Frontal cortex (tissue), 4 donors: ENCODE data around the gene MT2A. TPM values are rescaled to one million over a fixed set of nuclear protein-coding genes. Genes with fewer than 3 reads are reported as not detected.
"Not testable (repeated sequence)": the region's sequence is repeated elsewhere in the genome, so short reads cannot be mapped to it uniquely, and the experiment has no call there.

Source experiments
- DNase-seq, 2 donors: peaks; one replicate each; pipeline ENCODE4 v3.0.0; 2012; ENCODE audit warnings: low spot score in 2 of 2
- FAIRE-seq: peaks from 2 replicates; lab custom pipeline; 2012; peaks lifted over from hg19 to GRCh38; lab: Jason Lieb, UNC
- total RNA-seq: library from RNA; depleted of rRNA; stranded (reverse); fragments of >200 nt; gene quantifications from one replicate; pipeline ENCODE4 v1.2.3, GENCODE V29; 2014
- donor health status: control.
- donor health status: control.
- donor health status: control.

MT2A gene
- total RNA-seq, 1 donor from 2014 or later = 1.6 TPM

DNA sequence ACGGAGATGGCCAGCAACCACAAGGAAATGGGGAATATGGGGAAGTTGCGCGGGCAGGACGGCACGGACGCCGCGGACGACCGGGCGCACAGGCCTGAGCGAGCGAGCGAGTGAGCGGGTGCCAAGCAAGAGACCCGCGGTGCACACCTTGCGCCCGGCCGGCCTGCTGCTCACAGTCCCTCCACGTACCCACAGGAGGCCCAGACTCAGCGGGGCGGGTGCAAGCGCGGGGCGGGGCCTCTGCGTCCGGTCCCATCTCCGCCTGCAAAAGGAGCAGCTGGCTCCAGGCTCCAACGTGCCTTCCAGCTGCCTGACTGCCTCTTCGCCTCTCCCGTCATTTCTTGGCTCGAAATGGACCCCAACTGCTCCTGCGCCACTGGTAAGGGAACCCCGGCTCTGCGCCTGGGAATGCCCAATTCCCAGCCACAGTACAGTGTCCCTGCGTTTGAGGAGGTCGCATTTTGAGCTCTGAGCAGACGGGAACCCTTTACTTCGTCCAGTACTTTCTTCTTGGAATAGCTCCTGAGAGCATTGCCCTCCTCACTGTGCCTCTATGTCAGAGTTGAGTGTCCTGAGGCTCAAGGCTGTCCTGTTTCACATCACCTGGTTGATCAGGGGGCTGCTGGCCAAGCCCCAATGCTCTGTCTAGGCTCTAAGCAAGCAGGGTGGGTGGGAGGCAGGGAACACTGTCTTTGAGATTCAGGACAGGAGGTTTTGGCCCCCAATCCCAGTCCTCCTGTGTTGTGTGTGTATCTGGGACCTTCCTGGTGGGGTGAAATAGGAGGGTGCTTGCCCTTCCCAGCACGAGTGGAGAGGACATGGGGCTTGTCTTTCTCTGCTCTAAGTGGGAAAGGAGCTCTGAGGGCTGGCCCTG, 9.1 kb downstream of the MT2A start:
- no peak for FAIRE-seq
- peak in 1 of 2 donors; percentile 58 for DNase-seq

- FAIRE-seq = no peak
- DNase-seq = no peak
Measured at GRCh38 chr16:56618138-56618537, 9.8 kb downstream of the MT2A start.

DNA sequence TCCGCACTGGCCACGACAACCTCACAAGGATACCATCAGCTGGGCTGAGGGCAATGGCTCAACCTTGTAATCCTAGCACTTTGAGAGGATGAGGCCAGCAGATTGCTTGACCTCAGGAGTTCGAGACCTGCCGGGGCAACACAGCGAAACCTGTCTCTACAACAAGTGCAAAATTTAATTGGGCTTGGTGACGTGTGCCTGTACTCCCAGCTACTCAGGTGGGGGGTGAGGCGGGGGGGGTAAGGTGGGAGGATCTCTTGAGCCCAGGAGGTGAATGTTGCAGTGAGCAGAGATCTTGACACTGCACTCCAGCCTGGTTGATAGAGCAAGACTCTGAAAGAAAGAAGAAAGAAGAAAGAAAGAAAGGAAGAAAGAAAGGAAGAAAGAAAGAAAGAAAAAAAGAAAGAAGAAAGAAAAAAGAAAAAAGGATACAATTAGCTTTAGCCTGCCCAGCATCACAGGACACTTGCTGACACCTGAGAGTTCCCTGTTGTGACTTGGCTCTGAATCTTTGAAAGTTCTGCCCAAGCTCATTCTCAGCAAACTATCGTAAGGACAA, 12.0 kb downstream of the MT2A start:
- DNase-seq (no peak), FAIRE-seq (no peak)

DNA sequence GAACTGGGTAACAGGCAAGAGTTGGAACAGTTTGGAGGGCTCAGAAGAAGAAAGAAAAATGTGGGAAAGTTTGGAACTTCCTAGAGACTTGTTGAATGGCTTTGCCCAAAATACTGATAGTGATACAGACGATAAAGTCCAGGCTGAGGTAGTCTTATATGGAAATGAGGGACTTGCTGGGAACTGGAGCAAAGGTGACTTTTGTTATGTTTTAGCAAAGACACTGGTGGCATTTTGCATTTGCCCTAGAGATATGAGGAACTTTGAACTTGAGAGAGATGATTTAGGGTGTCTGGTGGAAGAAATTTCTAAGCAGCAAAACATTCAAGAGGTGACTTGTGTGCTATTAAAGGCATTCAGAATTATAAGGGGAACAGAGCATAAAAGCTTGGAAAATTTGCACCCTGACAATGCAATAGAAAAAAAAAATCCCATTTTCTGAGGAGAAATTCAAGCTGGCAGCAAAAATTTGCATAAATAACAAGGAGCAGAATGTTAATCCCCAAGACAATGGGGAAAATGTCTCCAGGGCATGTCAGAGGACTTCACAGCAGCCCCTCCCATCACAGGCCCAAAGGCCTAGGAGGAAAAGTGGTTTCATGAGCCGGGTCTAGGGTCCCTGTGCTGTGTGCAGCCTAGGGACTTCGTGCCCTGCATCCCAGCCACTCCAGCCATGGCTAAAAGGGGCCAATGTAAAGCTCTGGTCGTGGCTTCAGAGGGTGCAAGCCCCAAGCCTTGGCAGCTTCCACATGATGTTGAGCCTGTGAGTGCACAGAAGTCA, 13.5 kb downstream of the MT2A start:
- DNase-seq, FAIRE-seq: not testable (repeated sequence)

DNA sequence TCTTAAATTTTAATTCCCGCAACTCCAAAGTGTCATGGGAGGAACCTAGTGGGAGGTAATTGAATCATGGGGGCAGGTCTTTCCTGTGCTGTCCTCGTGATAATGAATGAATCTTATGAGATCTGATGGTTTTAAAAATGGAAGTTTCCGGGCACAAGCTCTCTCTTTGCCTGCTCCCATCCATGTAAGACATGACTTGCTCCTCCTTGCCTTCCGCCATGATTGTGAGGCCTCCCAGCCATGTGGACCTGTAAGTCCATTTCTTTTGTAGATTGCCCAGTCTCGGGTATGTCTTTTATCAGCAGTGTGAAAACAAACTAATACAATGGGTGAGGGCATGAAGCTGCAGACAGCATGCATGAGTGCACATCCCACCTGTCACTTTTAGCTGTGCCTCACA, 14.8 kb downstream of the MT2A start:
- not testable (repeated sequence) for FAIRE-seq

DNA sequence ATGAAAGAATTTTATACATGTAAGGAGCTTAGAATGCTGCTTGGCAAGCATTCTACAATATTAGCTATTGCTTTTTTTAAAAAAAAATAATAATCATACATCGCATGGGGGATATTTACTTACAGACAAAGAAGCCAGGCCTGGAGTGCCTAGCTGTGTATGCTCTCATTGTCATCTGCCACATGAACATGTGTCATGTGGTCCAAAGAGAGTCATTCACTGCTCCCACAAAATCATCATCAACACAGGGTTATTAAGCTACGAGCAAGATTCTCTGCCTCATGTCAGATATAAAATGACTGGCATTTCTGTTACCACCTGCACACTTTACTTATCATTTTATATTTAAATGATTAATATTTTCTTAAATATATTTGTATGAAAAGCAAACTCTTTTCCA, 15.3 kb downstream of the MT2A start:
- FAIRE-seq (no peak), DNase-seq (no peak)

More for the DNA sequence above, 14.8 kb downstream of the MT2A start:
- DNase-seq = not testable (repeated sequence)

DNA sequence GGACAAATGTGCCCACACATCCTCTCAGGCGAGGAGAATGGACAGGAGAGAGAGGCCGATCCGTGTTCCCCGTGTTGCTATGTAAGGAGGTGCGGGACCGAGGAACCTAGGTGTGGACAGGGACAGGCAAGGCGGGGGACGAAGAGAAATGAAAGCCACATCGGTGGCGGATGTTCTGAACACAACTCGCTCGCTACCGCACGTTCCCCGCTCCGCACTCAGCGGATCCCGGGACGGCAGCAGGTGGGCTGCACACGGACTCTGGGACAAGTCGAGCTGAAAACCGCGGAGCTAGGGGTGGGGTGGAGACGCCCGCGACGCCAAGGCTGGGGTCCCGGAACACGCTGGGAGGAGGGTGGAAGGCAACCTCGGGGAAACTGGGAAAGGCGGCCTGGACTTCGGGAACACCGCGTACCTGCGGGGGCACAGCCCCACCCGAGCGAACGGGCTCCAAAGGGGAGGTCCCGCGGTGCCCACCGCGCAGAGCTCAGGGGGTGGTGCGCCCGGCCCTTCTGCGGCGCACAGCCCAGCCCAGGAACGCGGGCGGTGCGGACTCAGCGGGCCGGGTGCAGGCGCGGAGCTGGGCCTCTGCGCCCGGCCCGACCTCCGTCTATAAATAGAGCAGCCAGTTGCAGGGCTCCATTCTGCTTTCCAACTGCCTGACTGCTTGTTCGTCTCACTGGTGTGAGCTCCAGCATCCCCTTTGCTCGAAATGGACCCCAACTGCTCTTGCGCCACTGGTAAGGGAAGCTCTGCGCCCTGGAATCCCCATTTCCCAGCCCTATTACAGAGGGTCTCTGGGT, 17.0 kb downstream of the MT2A start, which contains the start of gene MT1E:
Gene MT1E, plus strand, starts transcription at position 642 of the 803 bp plus-strand sequence. Its CDS starts 71 bp downstream, at position 713.
- FAIRE-seq = no peak

DNA sequence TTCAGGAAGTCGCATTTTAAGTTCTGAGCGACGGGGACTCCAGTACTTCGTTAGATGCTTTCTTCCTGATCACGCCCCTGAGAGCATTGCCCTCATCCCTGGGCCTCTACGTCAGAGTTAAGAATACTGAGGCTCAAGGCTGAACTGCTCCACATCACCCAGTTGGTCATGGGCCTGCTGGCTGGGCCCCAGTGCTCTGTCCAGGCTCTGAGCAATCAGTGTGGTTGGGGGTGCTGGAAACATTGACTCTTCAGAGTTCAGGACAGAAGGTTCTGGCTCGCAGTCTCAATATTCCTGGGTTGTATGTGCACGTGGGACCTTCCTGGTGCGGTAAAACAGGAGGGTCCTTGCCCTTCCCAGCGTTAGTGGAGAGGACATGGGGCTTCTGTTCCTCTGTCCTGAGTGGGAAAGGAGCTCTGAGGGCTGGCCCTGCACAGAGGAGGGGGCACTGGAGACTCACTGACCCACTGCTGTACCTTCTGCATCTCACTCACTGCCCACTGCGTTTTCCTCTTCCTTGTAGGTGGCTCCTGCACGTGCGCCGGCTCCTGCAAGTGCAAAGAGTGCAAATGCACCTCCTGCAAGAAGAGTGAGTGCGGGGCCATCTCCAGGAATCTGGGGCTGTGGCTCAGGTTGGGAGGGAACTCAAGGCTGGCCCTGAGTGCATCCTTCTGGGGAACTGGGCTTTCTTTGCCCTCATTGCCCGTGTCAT, 17.7 kb downstream of the MT2A start:
- FAIRE-seq = no peak
- DNase-seq = no peak

More for the DNA sequence above, 17.0 kb downstream of the MT2A start, which contains the start of gene MT1E:
- DNase-seq = peak in 1 of 2 donors; percentile 67

DNA sequence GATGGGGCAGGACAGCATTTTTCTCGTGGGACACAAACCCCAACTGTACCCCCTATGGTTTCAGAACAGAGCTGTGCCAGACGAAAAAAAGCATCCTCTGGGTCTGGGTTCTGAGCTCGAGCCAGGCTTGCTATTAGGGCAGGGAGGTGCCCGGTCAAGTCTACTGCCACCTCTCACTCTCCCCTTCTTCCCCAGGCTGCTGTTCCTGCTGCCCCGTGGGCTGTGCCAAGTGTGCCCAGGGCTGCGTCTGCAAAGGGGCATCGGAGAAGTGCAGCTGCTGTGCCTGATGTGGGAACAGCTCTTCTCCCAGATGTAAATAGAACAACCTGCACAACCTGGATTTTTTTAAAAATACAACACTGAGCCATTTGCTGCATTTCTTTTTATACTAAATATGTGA, 18.3 kb downstream of the MT2A start:
- FAIRE-seq = no peak
- DNase-seq = no peak

DNA sequence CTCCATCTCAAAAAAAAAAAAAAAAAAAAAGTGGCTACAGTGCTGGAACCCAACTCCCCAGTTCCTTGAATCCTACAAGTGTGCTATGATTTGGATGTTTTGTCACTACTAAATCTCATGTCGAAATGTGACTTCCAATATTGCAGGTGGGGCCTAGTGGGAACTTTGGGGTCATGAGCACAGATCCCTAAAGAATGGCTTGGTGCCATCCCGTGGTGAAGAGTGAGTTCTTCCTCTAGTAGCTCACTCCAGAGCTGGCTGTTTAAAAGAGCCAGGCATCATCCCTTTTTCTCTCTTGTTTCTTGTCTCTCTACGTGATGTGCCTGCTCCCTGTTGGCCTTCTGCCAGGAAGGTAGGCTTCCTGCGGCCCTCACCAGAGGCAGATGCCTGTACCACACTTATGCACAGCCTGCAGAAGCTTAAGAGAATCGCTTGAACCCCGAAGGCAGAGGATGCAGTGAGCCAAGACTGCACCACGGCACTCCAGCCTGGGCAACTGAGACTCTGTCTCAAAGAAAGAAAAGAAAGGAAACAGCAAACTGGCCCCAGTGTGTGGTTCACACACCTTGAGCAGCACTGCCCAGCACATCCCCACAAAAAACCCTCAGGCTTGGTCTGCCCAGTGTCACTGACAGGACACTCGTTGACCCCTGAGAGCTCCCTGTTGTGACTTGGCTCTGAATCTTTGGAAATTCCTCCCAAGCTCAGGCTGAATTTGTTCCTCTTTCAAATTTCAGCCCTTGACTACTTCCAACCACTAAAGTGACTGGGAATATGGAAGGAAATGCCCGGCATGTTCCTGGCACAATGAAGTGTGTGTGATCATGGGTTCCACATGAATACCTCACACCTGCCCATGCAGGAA, 20.3 kb downstream of the MT2A start:
- DNase-seq (no peak), FAIRE-seq (no peak)

DNA sequence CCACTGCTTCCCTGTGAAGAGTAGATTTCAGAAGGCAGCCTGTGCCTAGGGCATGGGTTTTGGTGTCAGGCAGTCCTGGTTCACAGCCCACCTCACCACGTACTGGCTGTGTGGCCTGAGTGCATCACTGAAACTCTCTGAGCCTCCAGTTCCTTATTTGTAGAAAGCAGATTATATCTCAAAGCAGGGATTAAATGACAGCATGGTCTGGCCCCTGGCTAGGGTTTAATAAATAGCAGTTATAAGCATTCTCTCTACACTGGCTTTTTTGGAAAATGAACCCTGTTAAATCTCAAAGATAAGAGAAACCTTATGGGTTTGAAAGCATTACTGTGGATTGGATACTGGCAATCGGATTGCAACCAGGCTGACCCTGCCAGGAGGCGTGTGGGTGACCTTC, 21.1 kb downstream of the MT2A start:
- FAIRE-seq (no peak), DNase-seq (no peak)

GRCh38 chr16:56630134-56630533, 21.8 kb downstream of the MT2A start:
- FAIRE-seq (no peak), DNase-seq (no peak)

DNA sequence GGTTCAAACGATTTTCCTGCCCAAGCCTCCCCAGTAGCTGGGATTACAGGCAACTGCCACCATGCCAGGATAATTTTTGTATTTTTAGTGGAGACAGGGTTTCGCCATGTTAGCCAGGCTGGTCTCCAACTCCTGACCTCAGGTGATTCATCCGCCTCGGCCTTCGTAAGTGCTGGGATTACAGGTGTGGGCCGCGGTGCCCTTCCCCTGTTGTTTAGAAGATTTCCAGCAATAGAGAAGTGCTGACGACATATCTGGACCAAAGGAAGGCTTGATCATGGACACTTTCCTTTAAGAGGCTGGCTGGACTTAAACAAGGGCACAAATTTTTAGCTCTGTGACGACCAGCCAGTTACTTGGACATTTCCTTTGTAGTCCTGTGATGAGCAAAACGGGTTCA, 22.8 kb downstream of the MT2A start:
- FAIRE-seq = no peak
- no peak for DNase-seq

- no peak for FAIRE-seq
- DNase-seq = no peak
Measured at GRCh38 chr16:56631832-56632155, 23.4 kb downstream of the MT2A start.

DNA sequence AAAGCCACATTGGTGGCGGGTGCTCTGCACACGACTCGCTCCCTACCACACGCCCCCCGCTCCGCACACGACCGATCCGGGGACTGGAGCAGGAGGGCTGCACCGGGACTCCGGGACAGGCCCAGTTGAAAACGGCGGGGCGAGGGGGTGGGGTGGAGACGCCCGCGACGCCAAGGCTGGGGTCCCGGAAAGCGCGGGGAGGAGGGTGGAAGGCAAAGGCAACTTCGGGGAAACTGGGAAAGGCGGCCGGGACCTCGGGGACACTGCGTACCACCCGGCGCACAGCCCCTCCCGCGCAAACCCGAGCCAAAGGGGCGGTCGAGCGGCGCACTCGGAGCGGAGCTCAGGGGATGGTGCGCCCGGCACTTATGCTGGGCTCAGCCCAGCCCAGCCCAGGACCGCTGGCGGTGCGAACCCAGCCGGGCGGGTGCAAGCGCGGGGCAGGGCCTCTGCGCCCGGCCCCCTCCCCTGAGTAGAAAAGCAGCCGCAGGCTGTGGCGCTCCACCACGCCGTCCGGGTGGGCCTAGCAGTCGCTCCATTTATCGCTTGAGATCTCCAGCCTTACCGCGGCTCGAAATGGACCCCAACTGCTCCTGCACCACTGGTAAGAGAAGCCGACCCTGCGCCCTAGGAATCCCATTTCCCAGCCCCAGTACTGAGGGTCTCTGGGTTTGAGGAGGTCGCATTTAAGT, 23.9 kb downstream of the MT2A start, which contains the start of gene MT1M:
Gene MT1M, plus strand, starts transcription at position 504 of the 692 bp plus-strand sequence. Its CDS starts 73 bp downstream, at position 577.
- no peak for FAIRE-seq
- DNase-seq = peak; percentile 59 to 65

DNA sequence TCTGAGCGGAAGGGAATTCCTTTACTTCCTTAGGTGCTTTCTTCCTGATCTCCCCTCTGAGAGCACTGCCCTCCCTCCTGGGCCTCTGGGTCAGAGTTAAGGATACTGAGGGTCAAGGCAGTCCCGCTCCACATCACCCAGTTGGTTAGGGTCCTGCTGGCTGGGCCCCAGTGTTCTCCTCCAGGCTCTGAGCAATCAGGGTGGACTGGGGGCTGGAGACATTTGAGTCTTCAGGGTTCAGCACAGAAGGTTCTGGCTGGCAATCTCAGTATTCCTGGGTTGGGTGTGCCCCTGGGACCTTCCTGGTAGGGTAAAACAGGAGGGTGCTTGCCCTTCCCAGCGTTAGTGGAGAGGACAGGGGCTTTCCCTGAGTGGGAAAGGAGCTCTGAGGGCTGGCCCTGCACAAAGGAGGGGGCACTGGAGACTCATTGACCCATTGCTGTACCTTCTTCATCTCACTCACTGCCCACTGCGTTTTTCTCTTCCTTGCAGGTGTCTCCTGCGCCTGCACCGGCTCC, 24.5 kb downstream of the MT2A start:
- DNase-seq = no peak
- FAIRE-seq = no peak

GRCh38 chr16:56633535-56633934, 25.2 kb downstream of the MT2A start:
- FAIRE-seq (no peak), DNase-seq (no peak)
